Body of pancreas (tissue), 4 donors: ENCODE data around the gene AKAP6.

Experiments
- POLR2A ChIP-seq, 3 donors: fragments of 450-650 bp; IDR thresholded peaks; one replicate each; pipeline ENCODE4 v1.6.1; 2016; ENCODE audit warnings: antibody characterized with exemption in 3 of 3, mild to moderate bottlenecking in 2 of 3
- TF ChIP-seq, protein P1 (sequence below), 7 experiments: fragments of 450-650 bp in 4 of 7; fragments of 200-600 bp in 3 of 7; sonication (generic) in 3 of 7; IDR thresholded peaks; one replicate each; pipeline ENCODE4 v1.5.1; 2016 to 2019; ENCODE audit warnings: antibody characterized with exemption in 7 of 7

- TF ChIP-seq, protein P1, sequence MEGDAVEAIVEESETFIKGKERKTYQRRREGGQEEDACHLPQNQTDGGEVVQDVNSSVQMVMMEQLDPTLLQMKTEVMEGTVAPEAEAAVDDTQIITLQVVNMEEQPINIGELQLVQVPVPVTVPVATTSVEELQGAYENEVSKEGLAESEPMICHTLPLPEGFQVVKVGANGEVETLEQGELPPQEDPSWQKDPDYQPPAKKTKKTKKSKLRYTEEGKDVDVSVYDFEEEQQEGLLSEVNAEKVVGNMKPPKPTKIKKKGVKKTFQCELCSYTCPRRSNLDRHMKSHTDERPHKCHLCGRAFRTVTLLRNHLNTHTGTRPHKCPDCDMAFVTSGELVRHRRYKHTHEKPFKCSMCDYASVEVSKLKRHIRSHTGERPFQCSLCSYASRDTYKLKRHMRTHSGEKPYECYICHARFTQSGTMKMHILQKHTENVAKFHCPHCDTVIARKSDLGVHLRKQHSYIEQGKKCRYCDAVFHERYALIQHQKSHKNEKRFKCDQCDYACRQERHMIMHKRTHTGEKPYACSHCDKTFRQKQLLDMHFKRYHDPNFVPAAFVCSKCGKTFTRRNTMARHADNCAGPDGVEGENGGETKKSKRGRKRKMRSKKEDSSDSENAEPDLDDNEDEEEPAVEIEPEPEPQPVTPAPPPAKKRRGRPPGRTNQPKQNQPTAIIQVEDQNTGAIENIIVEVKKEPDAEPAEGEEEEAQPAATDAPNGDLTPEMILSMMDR (IDR thresholded peaks at IDR 0.05) = no peak
- no peak for TF ChIP-seq POLR2A (IDR thresholded peaks at IDR 0.05)
These were observed 83.4 kb downstream of the AKAP6 start for GRCh38 chr14:32412532-32412931.
